SKM-1 (cell line): Measurements from ENCODE around the gene SNTG2.
"Not testable (repeated sequence)": the region's sequence is repeated elsewhere in the genome, so short reads cannot be mapped to it uniquely, and the experiment has no call there.

Experiments used
- DNase-seq: peaks from one replicate; lab custom pipeline; 2025; ENCODE audit not compliant: unreplicated experiment; lab: John Stamatoyannopoulos, UW

Gene SNTG2

GRCh38 chr2:1360557-1361250 is 410.1 kb downstream of the SNTG2 start:
- no peak for DNase-seq

- no peak for DNase-seq
Observed at GRCh38 chr2:1363367-1363766, 412.7 kb downstream of the SNTG2 start.

GRCh38 chr2:1366546-1367134 is 416.0 kb downstream of the SNTG2 start:
- DNase-seq = no peak

- no peak for DNase-seq
Observed at GRCh38 chr2:1367601-1368000, 417.0 kb downstream of the SNTG2 start.

- no peak for DNase-seq
Observed at GRCh38 chr2:1369905-1370304, 419.3 kb downstream of the SNTG2 start.

GRCh38 chr2:1370461-1370860 is 419.8 kb downstream of the SNTG2 start:
- DNase-seq = no peak

- no peak for DNase-seq
Observed at GRCh38 chr2:1371082-1371481, 420.4 kb downstream of the SNTG2 start.

GRCh38 chr2:1373830-1374229 is 423.2 kb downstream of the SNTG2 start:
- no peak for DNase-seq

GRCh38 chr2:1374287-1374686 is 423.6 kb downstream of the SNTG2 start:
- no peak for DNase-seq

- DNase-seq = no peak
Observed at GRCh38 chr2:1375794-1376193, 425.1 kb downstream of the SNTG2 start.

- no peak for DNase-seq
Observed at GRCh38 chr2:1377473-1377872, 426.8 kb downstream of the SNTG2 start.

- DNase-seq = no peak
Observed at GRCh38 chr2:1378456-1379150, 428.0 kb downstream of the SNTG2 start.

- DNase-seq = no peak
Observed at GRCh38 chr2:1381644-1382043, 431.0 kb downstream of the SNTG2 start.

- not testable (repeated sequence) for DNase-seq
Observed at GRCh38 chr2:1387954-1388725, 437.5 kb downstream of the SNTG2 start.

- DNase-seq = not testable (repeated sequence)
Observed at GRCh38 chr2:1390118-1390517, 439.5 kb downstream of the SNTG2 start.

GRCh38 chr2:1393321-1393720 is 442.7 kb downstream of the SNTG2 start:
- no peak for DNase-seq

- DNase-seq = no peak
Observed at GRCh38 chr2:1394709-1395408, 444.2 kb downstream of the SNTG2 start.

GRCh38 chr2:1397350-1397749 is 446.7 kb downstream of the SNTG2 start:
- DNase-seq = no peak

- DNase-seq = no peak
Observed at GRCh38 chr2:1398191-1398590, 447.5 kb downstream of the SNTG2 start.

- DNase-seq = no peak
Observed at GRCh38 chr2:1400943-1401735, 450.5 kb downstream of the SNTG2 start.
